HepG2 (cell line): ENCODE measurements around the gene P2RX3. TPM values are rescaled to one million over a fixed set of nuclear protein-coding genes. Genes with fewer than 3 reads are reported as not detected.

ENCODE experiments used
- CENPBD1 ChIP-seq: sonication (generic); formaldehyde crosslinking; IDR thresholded peaks from 2 replicates; pipeline ENCODE4 v1.8.0; 2022; ENCODE audit warnings: missing genetic modification reagents, low read depth, mild to moderate bottlenecking, borderline replicate concordance
- GABPB1 ChIP-seq: IDR thresholded peaks from 2 replicates; pipeline ENCODE4 v1.6.1; 2016; ENCODE audit warnings: mild to moderate bottlenecking, missing genetic modification reagents, moderate library complexity, missing compliant biosample characterization
- GATAD2A ChIP-seq: IDR thresholded peaks from 2 replicates; pipeline ENCODE4 v1.6.1; 2016
- HMG20A ChIP-seq: IDR thresholded peaks from 2 replicates; pipeline ENCODE4 v1.6.1; 2016; ENCODE audit warnings: borderline replicate concordance
- KLF11 ChIP-seq: IDR thresholded peaks from 2 replicates; pipeline ENCODE4 v1.6.1; 2016; ENCODE audit warnings: missing compliant biosample characterization
- MTA3 ChIP-seq: sonication (generic); formaldehyde crosslinking; IDR thresholded peaks from 2 replicates; pipeline ENCODE4 v1.4.0; 2020; ENCODE audit warnings: missing genetic modification reagents
- NFE2L1 ChIP-seq: sonication (generic); formaldehyde crosslinking; IDR thresholded peaks from 2 replicates; pipeline ENCODE4 v1.4.0; 2020; ENCODE audit warnings: missing genetic modification reagents, mild to moderate bottlenecking, borderline replicate concordance
- PLRG1 ChIP-seq: fragments of 450-650 bp; conservative IDR thresholded peaks from 2 replicates; pipeline ENCODE4 v1.6.1; 2016
- TBX2 ChIP-seq: sonication (generic); formaldehyde crosslinking; IDR thresholded peaks from 2 replicates; pipeline ENCODE4 v1.5.0; 2020; ENCODE audit warnings: missing genetic modification reagents, mild to moderate bottlenecking, borderline replicate concordance
- YEATS4 ChIP-seq: sonication (generic); formaldehyde crosslinking; IDR thresholded peaks from 2 replicates; pipeline ENCODE4 v1.4.0; 2020; ENCODE audit warnings: missing genetic modification reagents, borderline replicate concordance
- YY1 ChIP-seq: IDR thresholded peaks from 2 replicates; pipeline ENCODE4 v1.6.1; 2011; ENCODE audit warnings: low read length, low read depth, moderate library complexity, mild to moderate bottlenecking; ENCODE audit not compliant: insufficient read depth, insufficient replicate concordance
- ZBTB43 ChIP-seq: sonication (generic); formaldehyde crosslinking; conservative IDR thresholded peaks from 2 replicates; pipeline ENCODE4 v1.4.0; 2020; ENCODE audit warnings: missing genetic modification reagents
- ZNF468 ChIP-seq: sonication (generic); formaldehyde crosslinking; IDR thresholded peaks from 2 replicates; pipeline ENCODE4 v1.8.0; 2022; ENCODE audit warnings: mild to moderate bottlenecking, moderate library complexity, missing genetic modification reagents
- ZNF501 ChIP-seq: sonication (generic); formaldehyde crosslinking; IDR thresholded peaks from 2 replicates; pipeline ENCODE4 v1.5.1; 2020; ENCODE audit warnings: mild to moderate bottlenecking, moderate library complexity, missing genetic modification reagents
- ZNF646 ChIP-seq: sonication (generic); formaldehyde crosslinking; IDR thresholded peaks from 2 replicates; pipeline ENCODE4 v1.9.0; 2021; ENCODE audit warnings: mild to moderate bottlenecking, missing genetic modification reagents
- polyA plus RNA-seq, 8 experiments: library from polyadenylated mRNA; depleted of rRNA in 3 of 8; stranded (reverse) in 7 of 8; unstranded in 1 of 8; fragments of >200 nt; fragmentation: Illumina TruSeq in 4 of 8; extraction: Trizol in 4 of 8; gene quantifications; 2 replicates each; pipeline versions ENCODE4 v1.2.1 to v1.2.3, GENCODE V29; 2011 to 2016; ENCODE audit warnings: low read depth in 4 of 8, missing spikeins in 1 of 8, mixed read lengths in 1 of 8; ENCODE audit not compliant: insufficient read depth in 1 of 8
- total RNA-seq, 5 experiments: library from RNA; depleted of rRNA; stranded (reverse); fragments of >200 nt; fragmentation: Illumina TruSeq; extraction: Trizol; gene quantifications; 2 replicates each; pipeline ENCODE4 v1.2.3, GENCODE V29; 2016; ENCODE audit warnings: low read depth in 1 of 5
- TF ChIP-seq, protein P1 (sequence below): IDR thresholded peaks from 2 replicates; pipeline ENCODE4 v1.4.0; 2020; ENCODE audit warnings: mild to moderate bottlenecking, missing genetic modification reagents
- TF ChIP-seq, protein P2 (sequence below): sonication (generic); formaldehyde crosslinking; IDR thresholded peaks from 2 replicates; pipeline ENCODE4 v1.8.1; 2023; ENCODE audit warnings: mild to moderate bottlenecking, missing genetic modification reagents, borderline replicate concordance

Gene P2RX3
- total and polyA plus RNA-seq, 2 of the 13 experiments (the other 11 are each of a cell fraction or from before 2014, with no cell fraction given) = 0.08 TPM; not detected in 1

- peak; percentile 58 for TF ChIP-seq YY1
- no peak for TF ChIP-seq TBX2 (CRISPR knock-in tag)
- TF ChIP-seq ZBTB43 (CRISPR knock-in tag) = no peak
- TF ChIP-seq ZNF468 (CRISPR knock-in tag) = no peak
- TF ChIP-seq GATAD2A (CRISPR knock-in tag) = peak; percentile 45; the same call in 1 of the 2 replicates
- TF ChIP-seq CENPBD1 (CRISPR knock-in tag) = no peak
- no peak for TF ChIP-seq HMG20A
- TF ChIP-seq, protein P1, sequence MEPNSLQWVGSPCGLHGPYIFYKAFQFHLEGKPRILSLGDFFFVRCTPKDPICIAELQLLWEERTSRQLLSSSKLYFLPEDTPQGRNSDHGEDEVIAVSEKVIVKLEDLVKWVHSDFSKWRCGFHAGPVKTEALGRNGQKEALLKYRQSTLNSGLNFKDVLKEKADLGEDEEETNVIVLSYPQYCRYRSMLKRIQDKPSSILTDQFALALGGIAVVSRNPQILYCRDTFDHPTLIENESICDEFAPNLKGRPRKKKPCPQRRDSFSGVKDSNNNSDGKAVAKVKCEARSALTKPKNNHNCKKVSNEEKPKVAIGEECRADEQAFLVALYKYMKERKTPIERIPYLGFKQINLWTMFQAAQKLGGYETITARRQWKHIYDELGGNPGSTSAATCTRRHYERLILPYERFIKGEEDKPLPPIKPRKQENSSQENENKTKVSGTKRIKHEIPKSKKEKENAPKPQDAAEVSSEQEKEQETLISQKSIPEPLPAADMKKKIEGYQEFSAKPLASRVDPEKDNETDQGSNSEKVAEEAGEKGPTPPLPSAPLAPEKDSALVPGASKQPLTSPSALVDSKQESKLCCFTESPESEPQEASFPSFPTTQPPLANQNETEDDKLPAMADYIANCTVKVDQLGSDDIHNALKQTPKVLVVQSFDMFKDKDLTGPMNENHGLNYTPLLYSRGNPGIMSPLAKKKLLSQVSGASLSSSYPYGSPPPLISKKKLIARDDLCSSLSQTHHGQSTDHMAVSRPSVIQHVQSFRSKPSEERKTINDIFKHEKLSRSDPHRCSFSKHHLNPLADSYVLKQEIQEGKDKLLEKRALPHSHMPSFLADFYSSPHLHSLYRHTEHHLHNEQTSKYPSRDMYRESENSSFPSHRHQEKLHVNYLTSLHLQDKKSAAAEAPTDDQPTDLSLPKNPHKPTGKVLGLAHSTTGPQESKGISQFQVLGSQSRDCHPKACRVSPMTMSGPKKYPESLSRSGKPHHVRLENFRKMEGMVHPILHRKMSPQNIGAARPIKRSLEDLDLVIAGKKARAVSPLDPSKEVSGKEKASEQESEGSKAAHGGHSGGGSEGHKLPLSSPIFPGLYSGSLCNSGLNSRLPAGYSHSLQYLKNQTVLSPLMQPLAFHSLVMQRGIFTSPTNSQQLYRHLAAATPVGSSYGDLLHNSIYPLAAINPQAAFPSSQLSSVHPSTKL = peak; percentile 30; the same call in 1 of the 2 replicates
- no peak for TF ChIP-seq ZNF646 (CRISPR knock-in tag)
- TF ChIP-seq ZNF501 (CRISPR knock-in tag) = 0 out of 2 replicates have a peak, but pooled peaks have one; percentile 26
- no peak for TF ChIP-seq PLRG1
- TF ChIP-seq YEATS4 = peak; percentile 79; the same call in 1 of the 2 replicates
- TF ChIP-seq GABPB1 (CRISPR knock-in tag) = peak; percentile 93
- TF ChIP-seq, protein P2, sequence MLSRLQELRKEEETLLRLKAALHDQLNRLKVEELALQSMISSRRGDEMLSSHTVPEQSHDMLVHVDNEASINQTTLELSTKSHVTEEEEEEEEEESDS = no peak
- TF ChIP-seq NFE2L1 (CRISPR knock-in tag) = no peak
- no peak for TF ChIP-seq KLF11 (CRISPR knock-in tag)
- no peak for TF ChIP-seq MTA3 (CRISPR knock-in tag)
Measured at GRCh38 chr11:57335343-57336110, 2.6 kb upstream of the P2RX3 start, which contains the start of gene SSRP1 (continued).
